ENCODE results near the gene ACSM3. TPM values are rescaled to one million over a fixed set of nuclear protein-coding genes. Genes with fewer than 3 reads are reported as not detected.
"Not testable (repeated sequence)": the region's sequence is repeated elsewhere in the genome, so short reads cannot be mapped to it uniquely, and the experiment has no call there.

The ACSM3 gene
- total RNA-seq, 1 donor from 2014 or later: 122 TPM

GRCh38 chr16:20798364-20798763, 34.5 kb downstream of the ACSM3 start:
- TF ChIP-seq CTCF (IDR thresholded peaks at IDR 0.05; ENCODE audit: unreplicated experiment): no peak
- Mint-ChIP-seq H3K27me3 (ENCODE audit: low read depth) (no peaks in the 10 kb centered on the region), H3K4me1 (no peaks in the 10 kb centered on the region), H3K4me3 (no peak overlapping the region), H3K27ac (no peak overlapping the region), H3K36me3 (peaks cover 11% of the 10 kb centered on the region), H3K9me3 (no peaks in the 10 kb centered on the region)
- no peak for DNase-seq (ENCODE audit: low spot score in 2 of 2, unreplicated experiment in 2 of 2)

- H3K27ac Mint-ChIP-seq: no peak overlapping the region
- no peak for TF ChIP-seq CTCF (IDR thresholded peaks at IDR 0.05; ENCODE audit: unreplicated experiment)
- no peak overlapping the region for H3K4me3 Mint-ChIP-seq
- peaks cover 11% of the 10 kb centered on the region for H3K36me3 Mint-ChIP-seq
- no peaks in the 10 kb centered on the region for H3K4me1 Mint-ChIP-seq
- H3K27me3 Mint-ChIP-seq (ENCODE audit: low read depth): no peaks in the 10 kb centered on the region
- no peaks in the 10 kb centered on the region for H3K9me3 Mint-ChIP-seq
- DNase-seq (ENCODE audit: low spot score in 2 of 2, unreplicated experiment in 2 of 2): no peak
These were observed 35.8 kb downstream of the ACSM3 start for GRCh38 chr16:20799599-20799998.

- no peaks in the 10 kb centered on the region for H3K27me3 Mint-ChIP-seq (ENCODE audit: low read depth)
- H3K36me3 Mint-ChIP-seq: peaks cover 11% of the 10 kb centered on the region
- no peak overlapping the region for H3K27ac Mint-ChIP-seq
- H3K4me1 Mint-ChIP-seq: peaks cover 4% of the 10 kb centered on the region
- no peak for DNase-seq (ENCODE audit: low spot score in 2 of 2, unreplicated experiment in 2 of 2)
- H3K4me3 Mint-ChIP-seq: no peak overlapping the region
- H3K9me3 Mint-ChIP-seq: no peaks in the 10 kb centered on the region
- no peak for TF ChIP-seq CTCF (IDR thresholded peaks at IDR 0.05; ENCODE audit: unreplicated experiment)
These were observed 37.5 kb downstream of the ACSM3 start for GRCh38 chr16:20801278-20801677.

- Mint-ChIP-seq H3K27me3 (ENCODE audit: low read depth) (no peaks in the 10 kb centered on the region), H3K4me1 (peaks cover 10% of the 10 kb centered on the region), H3K27ac (no peak overlapping the region), H3K4me3 (no peak overlapping the region), H3K36me3 (peaks cover 11% of the 10 kb centered on the region), H3K9me3 (no peaks in the 10 kb centered on the region)
- no peak for DNase-seq (ENCODE audit: low spot score in 2 of 2, unreplicated experiment in 2 of 2)
- TF ChIP-seq CTCF (IDR thresholded peaks at IDR 0.05; ENCODE audit: unreplicated experiment): no peak
These were observed 39.4 kb downstream of the ACSM3 start for GRCh38 chr16:20803192-20803560.

- no peaks in the 10 kb centered on the region for H3K27me3 Mint-ChIP-seq (ENCODE audit: low read depth)
These were observed 39.9 kb downstream of the ACSM3 start for GRCh38 chr16:20803561-20804214.

GRCh38 chr16:20805684-20806167, 41.9 kb downstream of the ACSM3 start:
- peak overlapping the region; percentile 99 for H3K4me3 Mint-ChIP-seq
- H3K4me1 Mint-ChIP-seq; H3K9me3 Mint-ChIP-seq; DNase-seq (ENCODE audit: low spot score in 2 of 2, unreplicated experiment in 2 of 2); H3K27me3 Mint-ChIP-seq (ENCODE audit: low read depth); H3K36me3 Mint-ChIP-seq: not testable (repeated sequence)
- peak overlapping the region; percentile 74 for H3K27ac Mint-ChIP-seq

More at GRCh38 chr16:20803561-20804214, 39.9 kb downstream of the ACSM3 start:
- H3K4me3 Mint-ChIP-seq: no peak overlapping the region
- no peak for DNase-seq (ENCODE audit: low spot score in 2 of 2, unreplicated experiment in 2 of 2)
- peaks cover 11% of the 10 kb centered on the region for H3K36me3 Mint-ChIP-seq
- no peak overlapping the region for H3K27ac Mint-ChIP-seq
- H3K9me3 Mint-ChIP-seq: no peaks in the 10 kb centered on the region
- TF ChIP-seq CTCF (IDR thresholded peaks at IDR 0.05; ENCODE audit: unreplicated experiment): no peak
- peaks cover 10% of the 10 kb centered on the region for H3K4me1 Mint-ChIP-seq
